Measurements from ENCODE around the gene SPEG.

DNA sequence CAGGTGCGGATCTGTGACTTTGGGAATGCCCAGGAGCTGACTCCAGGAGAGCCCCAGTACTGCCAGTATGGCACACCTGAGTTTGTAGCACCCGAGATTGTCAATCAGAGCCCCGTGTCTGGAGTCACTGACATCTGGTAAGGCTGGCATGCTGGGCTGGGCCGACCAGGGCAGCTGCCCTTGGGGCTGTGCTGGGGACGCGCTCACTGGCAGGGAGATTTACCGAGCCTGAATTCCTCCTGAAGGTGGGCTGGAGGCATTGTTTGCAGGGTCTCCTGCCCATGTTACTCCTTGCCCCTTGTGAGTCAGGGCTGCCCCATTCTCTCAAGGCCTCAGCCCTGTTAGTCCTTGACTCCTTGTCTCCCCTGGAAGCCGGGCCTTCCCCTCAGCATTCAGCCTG is 45.4 kb downstream of the SPEG start:
- TF ChIP-seq, protein P1, sequence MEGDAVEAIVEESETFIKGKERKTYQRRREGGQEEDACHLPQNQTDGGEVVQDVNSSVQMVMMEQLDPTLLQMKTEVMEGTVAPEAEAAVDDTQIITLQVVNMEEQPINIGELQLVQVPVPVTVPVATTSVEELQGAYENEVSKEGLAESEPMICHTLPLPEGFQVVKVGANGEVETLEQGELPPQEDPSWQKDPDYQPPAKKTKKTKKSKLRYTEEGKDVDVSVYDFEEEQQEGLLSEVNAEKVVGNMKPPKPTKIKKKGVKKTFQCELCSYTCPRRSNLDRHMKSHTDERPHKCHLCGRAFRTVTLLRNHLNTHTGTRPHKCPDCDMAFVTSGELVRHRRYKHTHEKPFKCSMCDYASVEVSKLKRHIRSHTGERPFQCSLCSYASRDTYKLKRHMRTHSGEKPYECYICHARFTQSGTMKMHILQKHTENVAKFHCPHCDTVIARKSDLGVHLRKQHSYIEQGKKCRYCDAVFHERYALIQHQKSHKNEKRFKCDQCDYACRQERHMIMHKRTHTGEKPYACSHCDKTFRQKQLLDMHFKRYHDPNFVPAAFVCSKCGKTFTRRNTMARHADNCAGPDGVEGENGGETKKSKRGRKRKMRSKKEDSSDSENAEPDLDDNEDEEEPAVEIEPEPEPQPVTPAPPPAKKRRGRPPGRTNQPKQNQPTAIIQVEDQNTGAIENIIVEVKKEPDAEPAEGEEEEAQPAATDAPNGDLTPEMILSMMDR (IDR thresholded peaks at IDR 0.05) = no peak
- no peak for TF ChIP-seq EP300 (IDR thresholded peaks at IDR 0.05)

All from tibial nerve (tissue), 4 donors.